Measurements from ENCODE around the gene ANKRD23.
"Not testable (repeated sequence)": the region's sequence is repeated elsewhere in the genome, so short reads cannot be mapped to it uniquely, and the experiment has no call there.

DNA sequence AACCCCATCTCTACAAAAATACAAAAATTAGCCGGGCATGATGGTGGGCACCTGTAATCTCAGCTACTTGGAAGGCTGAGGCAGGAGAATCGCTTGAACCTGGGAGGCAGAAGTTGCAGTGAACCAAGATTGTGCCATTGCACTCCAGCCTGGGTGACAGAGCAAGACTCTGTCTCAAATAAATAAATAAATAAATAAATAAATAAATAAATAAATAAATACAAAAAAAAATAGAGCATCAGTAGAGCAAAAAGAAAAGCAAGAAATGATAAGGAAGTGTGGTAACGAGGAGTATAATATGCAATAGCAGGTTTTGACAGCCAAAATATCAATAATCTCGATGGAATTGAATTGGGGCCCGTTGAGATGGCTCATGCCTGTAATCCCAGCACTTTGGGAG lies 45.7 kb upstream of the ANKRD23 start:
- TF ChIP-seq EZH2 (IDR thresholded peaks at IDR 0.05; ENCODE audit: low read length, missing control alignments); CTCF (conservative IDR thresholded peaks at IDR 0.05 in 1 of 2, IDR thresholded peaks at IDR 0.05 in 1 of 2; ENCODE audit: low read depth in 1 of 2, low read length in 2 of 2): not testable (repeated sequence)
